ENCODE data around the gene NBEA.

Gene NBEA

GRCh38 chr13:35388441-35389355 is 446.6 kb downstream of the NBEA start:
- TF ChIP-seq CTCF (IDR thresholded peaks at IDR 0.05) = no peak

GRCh38 chr13:35389535-35389934 is 447.5 kb downstream of the NBEA start:
- no peak for TF ChIP-seq CTCF (IDR thresholded peaks at IDR 0.05)

- no peak for TF ChIP-seq CTCF (IDR thresholded peaks at IDR 0.05)
These were observed 450.7 kb downstream of the NBEA start for GRCh38 chr13:35392768-35393167.

GRCh38 chr13:35393886-35394285 is 451.8 kb downstream of the NBEA start:
- TF ChIP-seq CTCF (IDR thresholded peaks at IDR 0.05) = no peak

- TF ChIP-seq CTCF (IDR thresholded peaks at IDR 0.05) = no peak
These were observed 469.1 kb downstream of the NBEA start for GRCh38 chr13:35411059-35411744.

GRCh38 chr13:35448465-35448864 is 506.4 kb downstream of the NBEA start:
- TF ChIP-seq CTCF (IDR thresholded peaks at IDR 0.05) = no peak

- no peak for TF ChIP-seq CTCF (IDR thresholded peaks at IDR 0.05)
These were observed 507.8 kb downstream of the NBEA start for GRCh38 chr13:35449821-35450220.

Measured in LNCAP (cell line).